Measurements from ENCODE around the gene CDC42EP3. TPM values are rescaled to one million over a fixed set of nuclear protein-coding genes. Genes with fewer than 3 reads are reported as not detected.

Gene CDC42EP3
- total RNA-seq, 4 donors from 2014 or later, result 8.1 to 24.7 (median 18.8) TPM

DNA sequence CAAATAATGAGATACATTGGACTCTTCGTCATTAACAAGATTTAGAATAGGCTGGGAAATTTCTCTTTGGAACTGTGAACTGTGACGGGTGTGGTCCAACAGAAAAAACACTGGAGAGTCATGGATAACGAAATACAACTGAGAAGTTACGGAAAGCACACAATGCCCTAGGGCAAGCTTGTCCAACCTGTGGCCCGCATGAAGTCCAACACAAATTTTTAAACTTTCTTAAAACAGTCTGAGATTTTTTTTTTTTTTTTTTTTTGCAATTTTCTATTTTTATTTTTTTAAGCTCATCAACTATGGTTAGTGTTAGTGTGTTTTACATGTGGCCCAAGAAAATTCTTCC is 27.7 kb downstream of the CDC42EP3 start:
- no peaks in the 10 kb centered on the region for H3K4me1 ChIP-seq
- no peaks in the 10 kb centered on the region for H3K27me3 ChIP-seq
- WGBS, 2 donors, result 93 to 95% methylated on average over 5 of the region's 5 CpGs
- H3K36me3 ChIP-seq, result peaks cover 3 to 5% of the 10 kb centered on the region in 2 donors
- no peaks in the 10 kb centered on the region for H3K9me3 ChIP-seq
- TF ChIP-seq, protein P1, sequence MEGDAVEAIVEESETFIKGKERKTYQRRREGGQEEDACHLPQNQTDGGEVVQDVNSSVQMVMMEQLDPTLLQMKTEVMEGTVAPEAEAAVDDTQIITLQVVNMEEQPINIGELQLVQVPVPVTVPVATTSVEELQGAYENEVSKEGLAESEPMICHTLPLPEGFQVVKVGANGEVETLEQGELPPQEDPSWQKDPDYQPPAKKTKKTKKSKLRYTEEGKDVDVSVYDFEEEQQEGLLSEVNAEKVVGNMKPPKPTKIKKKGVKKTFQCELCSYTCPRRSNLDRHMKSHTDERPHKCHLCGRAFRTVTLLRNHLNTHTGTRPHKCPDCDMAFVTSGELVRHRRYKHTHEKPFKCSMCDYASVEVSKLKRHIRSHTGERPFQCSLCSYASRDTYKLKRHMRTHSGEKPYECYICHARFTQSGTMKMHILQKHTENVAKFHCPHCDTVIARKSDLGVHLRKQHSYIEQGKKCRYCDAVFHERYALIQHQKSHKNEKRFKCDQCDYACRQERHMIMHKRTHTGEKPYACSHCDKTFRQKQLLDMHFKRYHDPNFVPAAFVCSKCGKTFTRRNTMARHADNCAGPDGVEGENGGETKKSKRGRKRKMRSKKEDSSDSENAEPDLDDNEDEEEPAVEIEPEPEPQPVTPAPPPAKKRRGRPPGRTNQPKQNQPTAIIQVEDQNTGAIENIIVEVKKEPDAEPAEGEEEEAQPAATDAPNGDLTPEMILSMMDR (IDR thresholded peaks at IDR 0.05), result no peak
- TF ChIP-seq POLR2A (IDR thresholded peaks at IDR 0.05), result no peak
- intact Hi-C loops (cut with DNase I), result no loop called here
- DNase-seq, result no peak
- no peak overlapping the region for H3K4me3 ChIP-seq (replicated peaks in 1 of 3)
- no peak overlapping the region for H3K27ac ChIP-seq

DNA sequence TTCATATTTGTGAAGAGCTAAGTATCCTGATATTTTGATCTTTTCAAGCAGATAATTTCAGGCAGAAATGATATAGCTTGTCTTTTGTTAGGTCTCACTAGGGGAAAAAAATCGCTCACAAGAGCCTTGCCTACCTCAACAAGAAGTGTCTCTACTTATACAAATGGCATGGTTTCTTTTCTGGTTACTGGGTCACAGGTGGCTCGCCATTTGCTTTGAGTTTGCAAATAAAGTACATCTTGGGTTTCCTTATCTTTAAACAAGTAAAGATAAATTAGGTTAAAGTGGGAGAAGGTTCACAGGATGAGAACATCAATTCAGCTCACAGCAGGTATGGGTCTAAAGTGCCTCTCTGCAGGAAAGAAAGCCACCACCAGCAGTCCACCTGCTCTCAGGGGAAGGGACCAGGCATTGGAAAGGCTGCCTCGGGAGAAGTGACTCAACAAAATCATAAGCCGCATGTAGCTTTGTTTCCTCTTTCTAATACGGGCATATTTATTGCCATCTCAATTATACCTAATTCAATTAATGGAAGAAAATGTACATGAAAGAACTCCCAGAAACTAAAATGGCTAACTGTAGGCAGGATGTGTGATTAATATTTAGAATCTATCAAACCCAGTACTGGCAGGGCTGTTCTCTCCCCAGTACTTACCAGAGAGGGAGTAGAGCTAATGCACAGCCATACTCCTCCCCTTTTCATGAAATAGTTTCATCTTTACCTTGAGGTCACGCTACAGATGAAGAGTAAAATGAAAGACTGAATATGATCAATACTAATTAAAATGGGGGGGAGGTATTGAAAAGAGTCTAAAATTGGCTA is 28.3 kb downstream of the CDC42EP3 start:
- Histone ChIP-seq H3K27ac (no peak overlapping the region), H3K36me3 (peaks cover 3 to 5% of the 10 kb centered on the region in 2 donors), H3K4me1 (no peaks in the 10 kb centered on the region), H3K27me3 (no peaks in the 10 kb centered on the region), H3K4me3 (replicated peaks in 1 of 3) (no peak overlapping the region), H3K9me3 (no peaks in the 10 kb centered on the region)
- TF ChIP-seq POLR2A (IDR thresholded peaks at IDR 0.05), result no peak
- TF ChIP-seq, protein P1 (IDR thresholded peaks at IDR 0.05), result no peak
- no peak for DNase-seq
- 88 to 94% methylated on average over 6 of the region's 6 CpGs for WGBS, 2 donors
- intact Hi-C loops (cut with DNase I), result no loop called here

DNA sequence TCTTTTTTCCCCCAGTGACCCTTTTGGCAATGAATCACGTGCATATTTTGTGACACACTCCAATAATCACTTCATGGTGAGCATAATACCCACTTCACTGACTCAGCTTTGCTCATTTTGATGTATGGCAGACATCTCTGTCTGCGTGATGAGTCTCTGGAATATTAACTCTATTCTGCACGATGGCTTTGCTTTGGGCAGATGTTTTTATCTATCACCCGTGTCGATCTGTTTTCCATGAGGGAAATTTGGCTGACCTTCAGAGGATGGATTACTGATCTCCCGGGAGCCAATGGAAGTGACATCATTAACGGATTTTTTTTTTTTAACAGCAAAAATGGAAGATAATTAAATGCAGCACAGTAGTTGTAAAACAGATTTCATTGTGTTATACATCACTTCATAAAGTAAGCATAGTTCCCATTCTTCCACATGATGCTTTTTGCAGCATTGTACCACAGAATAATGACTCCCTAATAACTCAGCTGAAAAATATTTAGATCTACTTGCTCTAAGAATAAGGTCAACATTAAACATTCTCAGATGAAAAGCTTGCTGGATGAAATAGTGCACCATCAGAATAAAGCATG is 29.8 kb downstream of the CDC42EP3 start:
- peaks cover 3 to 5% of the 10 kb centered on the region in 2 donors for H3K36me3 ChIP-seq

DNA sequence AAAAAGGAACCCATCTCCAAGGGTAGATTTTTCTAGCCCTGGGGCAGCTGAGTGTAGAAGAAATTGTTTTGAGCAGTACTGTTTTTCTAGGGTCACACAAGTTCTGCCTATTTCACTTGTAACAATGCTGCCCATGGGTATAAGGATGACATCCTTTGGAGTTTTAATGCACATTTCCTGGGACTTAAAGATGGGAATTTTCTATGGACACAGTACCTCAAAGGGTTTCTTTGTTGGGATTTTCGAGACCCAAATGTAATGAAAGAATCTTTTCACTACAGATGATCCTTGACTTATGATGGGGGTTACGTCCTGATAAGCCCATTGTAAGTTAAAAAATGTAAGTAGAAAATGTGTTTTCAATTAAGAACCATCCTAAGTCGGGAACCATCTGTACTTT is 31.8 kb downstream of the CDC42EP3 start:
- Histone ChIP-seq H3K4me1 (no peaks in the 10 kb centered on the region), H3K36me3 (no peaks in the 10 kb centered on the region), H3K27ac (no peak overlapping the region), H3K9me3 (no peaks in the 10 kb centered on the region), H3K4me3 (replicated peaks in 1 of 3) (no peak overlapping the region), H3K27me3 (no peaks in the 10 kb centered on the region)
- no peak for DNase-seq
- 89 to 96% methylated on average over 3 of the region's 3 CpGs for WGBS, 2 donors
- intact Hi-C loops (cut with DNase I), result no loop called here
- TF ChIP-seq, protein P1 (IDR thresholded peaks at IDR 0.05), result no peak
- TF ChIP-seq POLR2A (IDR thresholded peaks at IDR 0.05), result no peak

More for the DNA sequence above, 29.8 kb downstream of the CDC42EP3 start:
- 69 to 73% methylated on average over 7 of the region's 7 CpGs for WGBS, 2 donors
- no peak for DNase-seq
- H3K27ac ChIP-seq, result no peak overlapping the region
- no peaks in the 10 kb centered on the region for H3K4me1 ChIP-seq
- H3K4me3 ChIP-seq (replicated peaks in 1 of 3), result no peak overlapping the region
- intact Hi-C loops (cut with DNase I), result no loop called here
- H3K9me3 ChIP-seq, result no peaks in the 10 kb centered on the region
- TF ChIP-seq, protein P1 (IDR thresholded peaks at IDR 0.05), result no peak
- H3K27me3 ChIP-seq, result no peaks in the 10 kb centered on the region

DNA sequence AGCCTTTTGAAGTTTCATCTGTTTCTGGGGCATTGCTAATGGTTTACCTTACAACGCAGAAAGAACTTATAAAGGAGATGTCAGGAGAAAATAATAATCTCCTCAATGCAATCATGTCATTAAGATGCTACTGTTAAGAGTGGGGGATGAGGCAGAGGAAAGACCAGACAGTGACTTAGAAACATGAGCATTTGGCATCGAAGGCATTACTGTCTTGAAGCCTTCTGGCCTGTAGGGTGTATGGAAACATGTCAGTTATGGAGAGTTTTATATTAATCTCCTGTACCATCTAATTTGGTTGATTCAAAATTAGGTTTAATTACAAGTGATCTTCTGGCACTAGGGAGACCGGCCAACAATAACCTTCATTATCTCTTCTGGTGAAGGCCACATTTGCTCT is 32.5 kb downstream of the CDC42EP3 start:
- H3K27ac ChIP-seq, result no peak overlapping the region
- TF ChIP-seq, protein P1 (IDR thresholded peaks at IDR 0.05), result no peak
- no peak for TF ChIP-seq POLR2A (IDR thresholded peaks at IDR 0.05)

More for the DNA sequence above, 32.5 kb downstream of the CDC42EP3 start:
- no peaks in the 10 kb centered on the region for H3K27me3 ChIP-seq
- no peak for DNase-seq
- intact Hi-C loops (cut with DNase I), result no loop called here
- no peak overlapping the region for H3K4me3 ChIP-seq (replicated peaks in 1 of 3)
- no peaks in the 10 kb centered on the region for H3K36me3 ChIP-seq
- WGBS, 2 donors, result 91 to 95% methylated on average over 3 of the region's 3 CpGs
- H3K9me3 ChIP-seq, result no peaks in the 10 kb centered on the region
- H3K4me1 ChIP-seq, result no peaks in the 10 kb centered on the region

Data from thyroid gland (tissue), 4 donors.